Activated naive CD4-positive, alpha-beta T cell treated with Interleukin-2 at 50 U/mL for 16 hours (primary cell): ENCODE measurements around the gene MEPE.
"Not testable (repeated sequence)": the region's sequence is repeated elsewhere in the genome, so short reads cannot be mapped to it uniquely, and the experiment has no call there.

Experiments
- DNase-seq: peaks from one replicate; pipeline ENCODE4 v3.0.0-alpha.2; 2020

Gene MEPE

DNA sequence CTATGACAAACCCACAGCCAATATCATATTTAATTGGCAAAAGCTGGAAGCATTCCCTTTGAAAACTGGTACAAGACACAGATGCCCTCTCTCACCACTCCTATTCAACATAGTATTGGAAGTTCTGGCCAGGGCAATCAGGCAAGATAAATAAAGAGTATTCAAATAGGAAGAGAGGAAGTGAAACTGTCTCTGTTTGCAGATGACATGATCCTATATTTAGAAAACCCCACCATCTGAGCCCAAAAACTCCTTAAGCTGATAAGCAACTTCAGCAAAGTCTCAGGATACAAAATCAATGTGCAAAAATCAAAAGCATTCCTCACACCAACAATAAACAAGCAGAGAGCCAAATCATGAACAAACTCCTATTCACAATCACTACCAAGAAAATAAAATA is 58.0 kb downstream of the MEPE start:
- DNase-seq = not testable (repeated sequence)

DNA sequence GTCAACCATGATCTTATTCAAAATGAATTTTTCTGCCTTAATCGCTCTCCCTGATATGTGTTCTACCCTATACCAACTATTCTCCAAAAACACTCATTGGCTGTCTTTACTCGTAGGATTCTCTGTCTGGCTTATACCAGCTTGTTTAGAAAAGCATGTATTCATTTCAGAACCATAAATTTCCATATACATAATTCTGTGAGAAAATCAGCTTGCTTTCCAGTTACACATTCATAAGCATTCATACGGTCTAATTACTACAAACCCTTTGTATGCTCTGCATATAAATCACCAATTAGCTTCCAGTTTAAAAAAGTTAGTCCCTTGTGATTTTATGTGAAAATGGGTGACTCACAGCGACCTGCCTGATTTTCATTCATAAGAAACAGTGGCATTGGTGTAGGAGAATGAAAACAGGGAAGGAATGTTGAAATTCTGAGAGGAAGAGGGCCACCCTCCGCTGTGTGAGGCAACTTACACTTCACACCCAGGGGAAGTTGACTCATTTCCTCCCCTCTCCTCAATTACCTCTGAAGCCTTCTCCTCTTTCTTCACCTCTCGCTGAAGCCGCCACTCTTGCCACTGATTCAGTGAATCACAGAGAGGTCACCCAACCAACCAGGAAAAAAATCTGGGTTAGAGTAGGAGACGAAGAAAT is 63.3 kb downstream of the MEPE start:
- DNase-seq = no peak
